H9 (cell line): ENCODE measurements around the gene AP2S1. TPM values are rescaled to one million over a fixed set of nuclear protein-coding genes. Genes with fewer than 3 reads are reported as not detected.

Experiments used
- DNase-seq: peaks from one replicate; pipeline ENCODE4 v3.0.0-alpha.2; 2017
- H2AFZ ChIP-seq: one replicate; pipeline ENCODE4 v1.6.1; 2013; ENCODE audit warnings: mild to moderate bottlenecking, low read length, control low read depth, moderate library complexity
- H2AK5ac ChIP-seq: 2 replicates; pipeline ENCODE4 v1.6.1; 2013; ENCODE audit warnings: low read length, control low read depth, mixed read lengths; ENCODE audit not compliant: insufficient read length
- H2BK120ac ChIP-seq: one replicate; pipeline ENCODE4 v1.6.1; 2013; ENCODE audit warnings: low read depth, mild to moderate bottlenecking, low read length, control low read depth, inconsistent platforms; ENCODE audit not compliant: poor library complexity, severe bottlenecking
- H2BK12ac ChIP-seq: 2 replicates; pipeline ENCODE4 v1.6.1; 2013; ENCODE audit warnings: low read length, control low read depth, mixed read lengths, low read depth; ENCODE audit not compliant: insufficient read length
- H2BK15ac ChIP-seq: 2 replicates; pipeline ENCODE4 v1.6.1; 2013; ENCODE audit warnings: low read depth, low read length, control low read depth
- H2BK20ac ChIP-seq: one replicate; pipeline ENCODE4 v1.6.1; 2013; ENCODE audit warnings: low read depth, mild to moderate bottlenecking, low read length, control low read depth, inconsistent platforms; ENCODE audit not compliant: poor library complexity, severe bottlenecking
- H2BK5ac ChIP-seq: 2 replicates; pipeline ENCODE4 v1.6.1; 2013; ENCODE audit warnings: low read length, control low read depth, mixed read lengths; ENCODE audit not compliant: insufficient read length
- H3K14ac ChIP-seq: 2 replicates; pipeline ENCODE4 v1.6.1; 2013; ENCODE audit warnings: low read length, control low read depth; ENCODE audit not compliant: insufficient read depth
- H3K18ac ChIP-seq: 2 replicates; pipeline ENCODE4 v1.6.1; 2013; ENCODE audit warnings: low read depth, mild to moderate bottlenecking, mixed read lengths, low read length, control low read depth; ENCODE audit not compliant: insufficient read length
- H3K23ac ChIP-seq: 2 replicates; pipeline ENCODE4 v1.6.1; 2013; ENCODE audit warnings: low read length, control low read depth, mixed read lengths, low read depth; ENCODE audit not compliant: insufficient read length
- H3K23me2 ChIP-seq: 2 replicates; pipeline ENCODE4 v1.6.1; 2013; ENCODE audit warnings: low read depth, mild to moderate bottlenecking, mixed read lengths, low read length, control low read depth; ENCODE audit not compliant: insufficient read length, poor library complexity, severe bottlenecking
- H3K27ac ChIP-seq: 2 replicates; pipeline ENCODE4 v1.5.1; 2013; ENCODE audit warnings: low read length, control low read depth, mixed read lengths, low read depth; ENCODE audit not compliant: insufficient read length
- H3K27me3 ChIP-seq: 2 replicates; pipeline ENCODE4 v1.6.1; 2013; ENCODE audit warnings: low read length, control low read depth, inconsistent platforms; ENCODE audit not compliant: insufficient read depth
- H3K4ac ChIP-seq: 2 replicates; pipeline ENCODE4 v1.6.1; 2013; ENCODE audit warnings: low read depth, mild to moderate bottlenecking, control low read depth, inconsistent platforms, low read length, moderate library complexity
- H3K4me1 ChIP-seq: 2 replicates; pipeline ENCODE4 v1.6.1; 2013; ENCODE audit warnings: low read length, control low read depth, inconsistent platforms; ENCODE audit not compliant: insufficient read depth
- H3K4me2 ChIP-seq: 2 replicates; pipeline ENCODE4 v1.6.1; 2013; ENCODE audit warnings: low read length, control low read depth, mixed read lengths; ENCODE audit not compliant: insufficient read length, insufficient read depth
- H3K56ac ChIP-seq: 2 replicates; pipeline ENCODE4 v1.6.1; 2013; ENCODE audit warnings: low read depth, mild to moderate bottlenecking, mixed read lengths, low read length, control low read depth; ENCODE audit not compliant: insufficient read length
- H3K79me1 ChIP-seq: 2 replicates; pipeline ENCODE4 v1.6.1; 2013; ENCODE audit warnings: low read depth, mild to moderate bottlenecking, moderate library complexity, low read length, control low read depth, inconsistent platforms; ENCODE audit not compliant: insufficient read depth, poor library complexity, severe bottlenecking
- H3K79me2 ChIP-seq: 2 replicates; pipeline ENCODE4 v1.6.1; 2013; ENCODE audit warnings: low read length, control low read depth, inconsistent platforms; ENCODE audit not compliant: insufficient read depth
- H3K9ac ChIP-seq: 2 replicates; pipeline ENCODE4 v1.6.1; 2013; ENCODE audit warnings: low read length, control low read depth, mixed read lengths; ENCODE audit not compliant: insufficient read length; ENCODE audit errors: extremely low read depth
- H3K9me3 ChIP-seq: one replicate; pipeline ENCODE4 v1.6.1; 2013; ENCODE audit warnings: low read depth, low read length, inconsistent platforms; ENCODE audit not compliant: control insufficient read depth
- H3T11ph ChIP-seq: one replicate; pipeline ENCODE4 v1.6.1; 2013; ENCODE audit warnings: mild to moderate bottlenecking, low read length, control low read depth, inconsistent platforms
- H4K20me1 ChIP-seq: one replicate; pipeline ENCODE4 v1.6.1; 2013; ENCODE audit not compliant: control insufficient read depth, insufficient read length, insufficient read depth
- H4K5ac ChIP-seq: 2 replicates; pipeline ENCODE4 v1.6.1; 2013; ENCODE audit warnings: low read depth, mild to moderate bottlenecking, mixed read lengths, low read length, control low read depth; ENCODE audit not compliant: insufficient read length
- H4K8ac ChIP-seq: replicated peaks from 2 replicates; pipeline ENCODE4 v1.6.1; 2013; ENCODE audit warnings: low read length, control low read depth, mixed read lengths, low read depth; ENCODE audit not compliant: insufficient read length
- H4K91ac ChIP-seq: 2 replicates; pipeline ENCODE4 v1.6.1; 2013; ENCODE audit warnings: low read depth, mild to moderate bottlenecking, moderate library complexity, mixed read lengths, low read length, control low read depth; ENCODE audit not compliant: insufficient read length
- H3K27ac Mint-ChIP-seq, 3 experiments: 2 replicates in 2 of 3; 3 replicates in 1 of 3; pipeline ENCODE4 v1.8.0; 2020 to 2021; ENCODE audit warnings: mixed read lengths in 3 of 3, mild to moderate bottlenecking in 1 of 3, moderate library complexity in 1 of 3
- H3K27me3 Mint-ChIP-seq: 2 replicates; pipeline ENCODE4 v1.8.0; 2021; ENCODE audit warnings: low read depth, mild to moderate bottlenecking, moderate library complexity, mixed read lengths
- H3K36me3 Mint-ChIP-seq, 3 experiments: 2 replicates in 2 of 3; 3 replicates in 1 of 3; pipeline ENCODE4 v1.8.0; 2020 to 2021; ENCODE audit warnings: low read depth in 3 of 3, mixed read lengths in 3 of 3; ENCODE audit not compliant: insufficient read depth in 1 of 3
- H3K4me1 Mint-ChIP-seq, 2 experiments: 2 replicates each; pipeline ENCODE4 v1.8.0; 2020; ENCODE audit warnings: mixed read lengths in 2 of 2
- H3K4me3 Mint-ChIP-seq, 2 experiments: 2 replicates in 1 of 2; 3 replicates in 1 of 2; pipeline ENCODE4 v1.8.0; 2020 to 2021; ENCODE audit warnings: mild to moderate bottlenecking in 2 of 2, mixed read lengths in 2 of 2, moderate library complexity in 1 of 2
- H3K9me3 Mint-ChIP-seq, 2 experiments: 2 replicates in 1 of 2; 3 replicates in 1 of 2; pipeline ENCODE4 v1.8.0; 2020; ENCODE audit warnings: mild to moderate bottlenecking in 2 of 2, mixed read lengths in 2 of 2, moderate library complexity in 1 of 2
- WGBS: extraction: QIAGEN DNeasy Blood & Tissue Kit; methylation state at CpG from one replicate; pipeline ENCODE4 v1.1.7; 2013; ENCODE audit warnings: missing lambda C conversion rate, low lambda C conversion rate, mixed read lengths; ENCODE audit not compliant: insufficient read length; ENCODE audit errors: extremely low coverage; 5-methylcytosine and 5-hydroxymethylcytosine counted together
- total RNA-seq: library from RNA; stranded (reverse); gene quantifications from 2 replicates; pipeline ENCODE4 v1.2.1, GENCODE V29; 2021
- TF ChIP-seq, protein P1 (sequence below): fragments of 200-600 bp; sonication (generic); conservative IDR thresholded peaks from 3 replicates; pipeline ENCODE4 v1.8.0; 2021; ENCODE audit warnings: antibody characterized with exemption, mild to moderate bottlenecking

The AP2S1 gene
- total RNA-seq, 1 experiment from 2014 or later: 193 TPM

DNA sequence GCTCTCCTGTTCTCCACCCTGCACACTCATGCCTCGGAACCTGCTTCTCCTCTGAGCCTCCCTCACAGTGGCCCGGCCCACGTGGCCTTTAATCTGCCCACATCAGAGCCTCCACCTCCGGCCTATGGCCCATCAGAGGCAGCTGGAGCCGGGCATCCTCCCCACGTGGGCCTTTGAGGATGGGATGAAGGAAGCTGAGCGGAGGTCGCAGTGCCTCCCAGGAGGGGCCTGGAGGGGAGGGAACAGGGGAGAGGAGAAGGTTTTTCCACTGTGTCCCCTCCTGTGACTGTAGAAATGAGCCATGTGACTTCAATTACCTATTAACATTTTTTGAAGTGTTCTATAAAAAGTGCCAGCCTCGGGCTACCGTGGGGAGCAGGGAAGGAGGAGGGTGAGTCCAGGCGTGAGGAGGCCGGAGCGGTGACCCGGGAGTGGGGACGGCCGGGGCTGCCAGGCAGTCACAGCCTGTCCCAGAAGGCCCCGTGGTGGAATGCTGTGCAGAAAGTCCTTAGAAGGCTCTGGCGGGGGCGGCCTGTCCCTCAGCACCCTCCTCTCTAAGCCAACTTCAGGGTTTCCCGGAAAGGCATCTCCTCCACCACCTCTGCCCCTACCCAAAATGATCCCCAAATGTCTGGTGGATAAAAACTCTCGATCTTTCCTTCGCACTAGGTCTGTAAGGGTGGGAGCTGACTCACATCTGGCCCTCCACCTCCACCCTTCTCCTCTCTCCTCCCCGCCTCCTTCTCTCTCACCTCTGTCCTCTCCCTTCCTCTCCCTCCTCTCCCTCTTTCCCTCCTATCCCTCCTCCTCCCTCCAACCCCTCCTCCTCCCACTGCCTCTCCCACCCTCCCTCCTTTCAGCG lies 37.4 kb downstream of the AP2S1 start:
- DNase-seq: no peak
- Histone ChIP-seq H2BK120ac (no peak overlapping the region), H3K4ac (no peak overlapping the region), H3K18ac (no peak overlapping the region), H3K56ac (no peak overlapping the region), H3K9me3 (no peaks in the 10 kb centered on the region), H3K23me2 (no peaks in the 10 kb centered on the region), H4K5ac (no peak overlapping the region), H2BK12ac (no peak overlapping the region), H2AK5ac (no peak overlapping the region), H2BK5ac (no peak overlapping the region), H3K27me3 (no peaks in the 10 kb centered on the region), H4K20me1 (no peaks in the 10 kb centered on the region), H3K14ac (no peak overlapping the region), H3T11ph (no peak overlapping the region), H3K23ac (no peak overlapping the region), H2AFZ (no peak overlapping the region), H3K4me1 (no peaks in the 10 kb centered on the region), H2BK15ac (no peak overlapping the region), H2BK20ac (no peak overlapping the region), H3K79me2 (no peaks in the 10 kb centered on the region), H3K9ac (no peak overlapping the region), H3K79me1 (no peaks in the 10 kb centered on the region), H4K91ac (no peak overlapping the region), H3K27ac (no peak overlapping the region), H3K4me2 (no peak overlapping the region), H4K8ac (no peak overlapping the region)
- TF ChIP-seq, protein P1, sequence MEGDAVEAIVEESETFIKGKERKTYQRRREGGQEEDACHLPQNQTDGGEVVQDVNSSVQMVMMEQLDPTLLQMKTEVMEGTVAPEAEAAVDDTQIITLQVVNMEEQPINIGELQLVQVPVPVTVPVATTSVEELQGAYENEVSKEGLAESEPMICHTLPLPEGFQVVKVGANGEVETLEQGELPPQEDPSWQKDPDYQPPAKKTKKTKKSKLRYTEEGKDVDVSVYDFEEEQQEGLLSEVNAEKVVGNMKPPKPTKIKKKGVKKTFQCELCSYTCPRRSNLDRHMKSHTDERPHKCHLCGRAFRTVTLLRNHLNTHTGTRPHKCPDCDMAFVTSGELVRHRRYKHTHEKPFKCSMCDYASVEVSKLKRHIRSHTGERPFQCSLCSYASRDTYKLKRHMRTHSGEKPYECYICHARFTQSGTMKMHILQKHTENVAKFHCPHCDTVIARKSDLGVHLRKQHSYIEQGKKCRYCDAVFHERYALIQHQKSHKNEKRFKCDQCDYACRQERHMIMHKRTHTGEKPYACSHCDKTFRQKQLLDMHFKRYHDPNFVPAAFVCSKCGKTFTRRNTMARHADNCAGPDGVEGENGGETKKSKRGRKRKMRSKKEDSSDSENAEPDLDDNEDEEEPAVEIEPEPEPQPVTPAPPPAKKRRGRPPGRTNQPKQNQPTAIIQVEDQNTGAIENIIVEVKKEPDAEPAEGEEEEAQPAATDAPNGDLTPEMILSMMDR: no peak
- WGBS: no CpG with 5 or more reads among the region's 24 CpGs
- H3K4me3 Mint-ChIP-seq: no peak overlapping the region; a peak in 1 of 5 replicates
- no peak overlapping the region for H3K27ac Mint-ChIP-seq
- H3K9me3 Mint-ChIP-seq: no peaks in the 10 kb centered on the region
- peaks cover 4 to 12% of the 10 kb centered on the region in 2 experiments; a peak in 3 of 4 replicates for H3K4me1 Mint-ChIP-seq
- no peaks in the 10 kb centered on the region for H3K36me3 Mint-ChIP-seq
- H3K27me3 Mint-ChIP-seq: peaks cover 2% of the 10 kb centered on the region; the same call in 1 of the 2 replicates
